H9 (cell line): ENCODE data around the gene VAV2. TPM values are rescaled to one million over a fixed set of nuclear protein-coding genes. Genes with fewer than 3 reads are reported as not detected.

Experiments
- DNase-seq: peaks from one replicate; pipeline ENCODE4 v3.0.0-alpha.2; 2017
- H2AFZ ChIP-seq: one replicate; pipeline ENCODE4 v1.6.1; 2013; ENCODE audit warnings: mild to moderate bottlenecking, low read length, control low read depth, moderate library complexity
- H2AK5ac ChIP-seq: 2 replicates; pipeline ENCODE4 v1.6.1; 2013; ENCODE audit warnings: low read length, control low read depth, mixed read lengths; ENCODE audit not compliant: insufficient read length
- H2BK120ac ChIP-seq: one replicate; pipeline ENCODE4 v1.6.1; 2013; ENCODE audit warnings: low read depth, mild to moderate bottlenecking, low read length, control low read depth, inconsistent platforms; ENCODE audit not compliant: poor library complexity, severe bottlenecking
- H2BK12ac ChIP-seq: 2 replicates; pipeline ENCODE4 v1.6.1; 2013; ENCODE audit warnings: low read length, control low read depth, mixed read lengths, low read depth; ENCODE audit not compliant: insufficient read length
- H2BK15ac ChIP-seq: 2 replicates; pipeline ENCODE4 v1.6.1; 2013; ENCODE audit warnings: low read depth, low read length, control low read depth
- H2BK20ac ChIP-seq: one replicate; pipeline ENCODE4 v1.6.1; 2013; ENCODE audit warnings: low read depth, mild to moderate bottlenecking, low read length, control low read depth, inconsistent platforms; ENCODE audit not compliant: poor library complexity, severe bottlenecking
- H2BK5ac ChIP-seq: 2 replicates; pipeline ENCODE4 v1.6.1; 2013; ENCODE audit warnings: low read length, control low read depth, mixed read lengths; ENCODE audit not compliant: insufficient read length
- H3K14ac ChIP-seq: 2 replicates; pipeline ENCODE4 v1.6.1; 2013; ENCODE audit warnings: low read length, control low read depth; ENCODE audit not compliant: insufficient read depth
- H3K18ac ChIP-seq: 2 replicates; pipeline ENCODE4 v1.6.1; 2013; ENCODE audit warnings: low read depth, mild to moderate bottlenecking, mixed read lengths, low read length, control low read depth; ENCODE audit not compliant: insufficient read length
- H3K23ac ChIP-seq: 2 replicates; pipeline ENCODE4 v1.6.1; 2013; ENCODE audit warnings: low read length, control low read depth, mixed read lengths, low read depth; ENCODE audit not compliant: insufficient read length
- H3K23me2 ChIP-seq: 2 replicates; pipeline ENCODE4 v1.6.1; 2013; ENCODE audit warnings: low read depth, mild to moderate bottlenecking, mixed read lengths, low read length, control low read depth; ENCODE audit not compliant: insufficient read length, poor library complexity, severe bottlenecking
- H3K27ac ChIP-seq: 2 replicates; pipeline ENCODE4 v1.5.1; 2013; ENCODE audit warnings: low read length, control low read depth, mixed read lengths, low read depth; ENCODE audit not compliant: insufficient read length
- H3K27me3 ChIP-seq: 2 replicates; pipeline ENCODE4 v1.6.1; 2013; ENCODE audit warnings: low read length, control low read depth, inconsistent platforms; ENCODE audit not compliant: insufficient read depth
- H3K4ac ChIP-seq: 2 replicates; pipeline ENCODE4 v1.6.1; 2013; ENCODE audit warnings: low read depth, mild to moderate bottlenecking, control low read depth, inconsistent platforms, low read length, moderate library complexity
- H3K4me1 ChIP-seq: 2 replicates; pipeline ENCODE4 v1.6.1; 2013; ENCODE audit warnings: low read length, control low read depth, inconsistent platforms; ENCODE audit not compliant: insufficient read depth
- H3K4me2 ChIP-seq: 2 replicates; pipeline ENCODE4 v1.6.1; 2013; ENCODE audit warnings: low read length, control low read depth, mixed read lengths; ENCODE audit not compliant: insufficient read length, insufficient read depth
- H3K56ac ChIP-seq: 2 replicates; pipeline ENCODE4 v1.6.1; 2013; ENCODE audit warnings: low read depth, mild to moderate bottlenecking, mixed read lengths, low read length, control low read depth; ENCODE audit not compliant: insufficient read length
- H3K79me1 ChIP-seq: 2 replicates; pipeline ENCODE4 v1.6.1; 2013; ENCODE audit warnings: low read depth, mild to moderate bottlenecking, moderate library complexity, low read length, control low read depth, inconsistent platforms; ENCODE audit not compliant: insufficient read depth, poor library complexity, severe bottlenecking
- H3K79me2 ChIP-seq: 2 replicates; pipeline ENCODE4 v1.6.1; 2013; ENCODE audit warnings: low read length, control low read depth, inconsistent platforms; ENCODE audit not compliant: insufficient read depth
- H3K9ac ChIP-seq: 2 replicates; pipeline ENCODE4 v1.6.1; 2013; ENCODE audit warnings: low read length, control low read depth, mixed read lengths; ENCODE audit not compliant: insufficient read length; ENCODE audit errors: extremely low read depth
- H3K9me3 ChIP-seq: one replicate; pipeline ENCODE4 v1.6.1; 2013; ENCODE audit warnings: low read depth, low read length, inconsistent platforms; ENCODE audit not compliant: control insufficient read depth
- H3T11ph ChIP-seq: one replicate; pipeline ENCODE4 v1.6.1; 2013; ENCODE audit warnings: mild to moderate bottlenecking, low read length, control low read depth, inconsistent platforms
- H4K20me1 ChIP-seq: one replicate; pipeline ENCODE4 v1.6.1; 2013; ENCODE audit not compliant: control insufficient read depth, insufficient read length, insufficient read depth
- H4K5ac ChIP-seq: 2 replicates; pipeline ENCODE4 v1.6.1; 2013; ENCODE audit warnings: low read depth, mild to moderate bottlenecking, mixed read lengths, low read length, control low read depth; ENCODE audit not compliant: insufficient read length
- H4K8ac ChIP-seq: replicated peaks from 2 replicates; pipeline ENCODE4 v1.6.1; 2013; ENCODE audit warnings: low read length, control low read depth, mixed read lengths, low read depth; ENCODE audit not compliant: insufficient read length
- H4K91ac ChIP-seq: 2 replicates; pipeline ENCODE4 v1.6.1; 2013; ENCODE audit warnings: low read depth, mild to moderate bottlenecking, moderate library complexity, mixed read lengths, low read length, control low read depth; ENCODE audit not compliant: insufficient read length
- H3K27ac Mint-ChIP-seq, 3 experiments: 2 replicates in 2 of 3; 3 replicates in 1 of 3; pipeline ENCODE4 v1.8.0; 2020 to 2021; ENCODE audit warnings: mixed read lengths in 3 of 3, mild to moderate bottlenecking in 1 of 3, moderate library complexity in 1 of 3
- H3K27me3 Mint-ChIP-seq: 2 replicates; pipeline ENCODE4 v1.8.0; 2021; ENCODE audit warnings: low read depth, mild to moderate bottlenecking, moderate library complexity, mixed read lengths
- H3K36me3 Mint-ChIP-seq, 3 experiments: 2 replicates in 2 of 3; 3 replicates in 1 of 3; pipeline ENCODE4 v1.8.0; 2020 to 2021; ENCODE audit warnings: low read depth in 3 of 3, mixed read lengths in 3 of 3; ENCODE audit not compliant: insufficient read depth in 1 of 3
- H3K4me1 Mint-ChIP-seq, 2 experiments: 2 replicates each; pipeline ENCODE4 v1.8.0; 2020; ENCODE audit warnings: mixed read lengths in 2 of 2
- H3K4me3 Mint-ChIP-seq, 2 experiments: 2 replicates in 1 of 2; 3 replicates in 1 of 2; pipeline ENCODE4 v1.8.0; 2020 to 2021; ENCODE audit warnings: mild to moderate bottlenecking in 2 of 2, mixed read lengths in 2 of 2, moderate library complexity in 1 of 2
- H3K9me3 Mint-ChIP-seq, 2 experiments: 2 replicates in 1 of 2; 3 replicates in 1 of 2; pipeline ENCODE4 v1.8.0; 2020; ENCODE audit warnings: mild to moderate bottlenecking in 2 of 2, mixed read lengths in 2 of 2, moderate library complexity in 1 of 2
- WGBS: extraction: QIAGEN DNeasy Blood & Tissue Kit; methylation state at CpG from one replicate; pipeline ENCODE4 v1.1.7; 2013; ENCODE audit warnings: missing lambda C conversion rate, low lambda C conversion rate, mixed read lengths; ENCODE audit not compliant: insufficient read length; ENCODE audit errors: extremely low coverage; 5-methylcytosine and 5-hydroxymethylcytosine counted together
- total RNA-seq: library from RNA; stranded (reverse); gene quantifications from 2 replicates; pipeline ENCODE4 v1.2.1, GENCODE V29; 2021
- TF ChIP-seq, protein P1 (sequence below): fragments of 200-600 bp; sonication (generic); conservative IDR thresholded peaks from 3 replicates; pipeline ENCODE4 v1.8.0; 2021; ENCODE audit warnings: antibody characterized with exemption, mild to moderate bottlenecking

The VAV2 gene
- total RNA-seq, 1 experiment from 2014 or later = 58.7 TPM

DNA sequence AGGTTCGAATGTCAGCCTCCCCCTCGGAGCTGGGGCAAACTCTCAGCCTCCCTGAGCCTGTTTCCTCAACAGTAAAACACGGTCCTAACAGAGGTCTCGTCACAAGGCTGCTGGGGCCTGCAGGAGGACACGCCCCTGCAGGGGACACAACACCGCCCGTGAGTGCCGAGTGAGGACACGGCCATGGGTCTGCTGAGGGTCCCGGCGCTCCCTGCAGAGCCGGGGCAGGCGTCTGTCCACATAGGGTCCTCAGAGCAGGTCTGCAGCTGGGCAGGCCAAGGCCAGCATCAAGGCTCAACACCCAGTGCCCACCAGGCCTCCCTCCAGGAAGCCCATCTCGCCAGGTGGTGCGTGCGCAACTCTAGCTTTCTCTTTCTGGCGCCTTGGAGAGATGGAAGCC lies 125.2 kb downstream of the VAV2 start:
- Mint-ChIP-seq H3K36me3 (peaks cover 16 to 25% (median 20%) of the 10 kb centered on the region in 3 experiments), H3K9me3 (peaks cover 15 to 18% of the 10 kb centered on the region in 2 experiments), H3K27me3 (peaks cover 1% of the 10 kb centered on the region; the same call in 1 of the 2 replicates), H3K4me1 (peaks cover 21 to 25% of the 10 kb centered on the region in 2 experiments), H3K27ac (no peak overlapping the region), H3K4me3 (no peak overlapping the region)
- H3K79me2 ChIP-seq = no peaks in the 10 kb centered on the region; the same call in 1 of the 2 replicates
- no peak for DNase-seq
- H2BK15ac ChIP-seq = no peak overlapping the region
- no peak overlapping the region for H4K5ac ChIP-seq
- H3K4ac ChIP-seq = no peak overlapping the region
- H2BK20ac ChIP-seq = no peak overlapping the region
- H4K8ac ChIP-seq = no peak overlapping the region
- H2BK5ac ChIP-seq = no peak overlapping the region
- no peak overlapping the region for H3T11ph ChIP-seq
- H3K4me1 ChIP-seq = no peaks in the 10 kb centered on the region
- peaks cover 12% of the 10 kb centered on the region for H3K9me3 ChIP-seq
- H3K23me2 ChIP-seq = no peaks in the 10 kb centered on the region
- no peak overlapping the region for H2AK5ac ChIP-seq
- H3K4me2 ChIP-seq = no peak overlapping the region
- no peaks in the 10 kb centered on the region for H3K27me3 ChIP-seq
- H3K18ac ChIP-seq = no peak overlapping the region
- H3K56ac ChIP-seq = no peak overlapping the region
- peaks cover 2% of the 10 kb centered on the region for H4K20me1 ChIP-seq
- no peak overlapping the region for H2BK12ac ChIP-seq
- H4K91ac ChIP-seq = no peak overlapping the region
- H2AFZ ChIP-seq = no peak overlapping the region
- H3K14ac ChIP-seq = no peak overlapping the region
- no peak overlapping the region for H3K27ac ChIP-seq
- no peak overlapping the region for H2BK120ac ChIP-seq
- no peaks in the 10 kb centered on the region for H3K79me1 ChIP-seq
- TF ChIP-seq, protein P1, sequence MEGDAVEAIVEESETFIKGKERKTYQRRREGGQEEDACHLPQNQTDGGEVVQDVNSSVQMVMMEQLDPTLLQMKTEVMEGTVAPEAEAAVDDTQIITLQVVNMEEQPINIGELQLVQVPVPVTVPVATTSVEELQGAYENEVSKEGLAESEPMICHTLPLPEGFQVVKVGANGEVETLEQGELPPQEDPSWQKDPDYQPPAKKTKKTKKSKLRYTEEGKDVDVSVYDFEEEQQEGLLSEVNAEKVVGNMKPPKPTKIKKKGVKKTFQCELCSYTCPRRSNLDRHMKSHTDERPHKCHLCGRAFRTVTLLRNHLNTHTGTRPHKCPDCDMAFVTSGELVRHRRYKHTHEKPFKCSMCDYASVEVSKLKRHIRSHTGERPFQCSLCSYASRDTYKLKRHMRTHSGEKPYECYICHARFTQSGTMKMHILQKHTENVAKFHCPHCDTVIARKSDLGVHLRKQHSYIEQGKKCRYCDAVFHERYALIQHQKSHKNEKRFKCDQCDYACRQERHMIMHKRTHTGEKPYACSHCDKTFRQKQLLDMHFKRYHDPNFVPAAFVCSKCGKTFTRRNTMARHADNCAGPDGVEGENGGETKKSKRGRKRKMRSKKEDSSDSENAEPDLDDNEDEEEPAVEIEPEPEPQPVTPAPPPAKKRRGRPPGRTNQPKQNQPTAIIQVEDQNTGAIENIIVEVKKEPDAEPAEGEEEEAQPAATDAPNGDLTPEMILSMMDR = no peak
- no peak overlapping the region for H3K9ac ChIP-seq
- no CpG with 5 or more reads among the region's 17 CpGs for WGBS
- no peak overlapping the region for H3K23ac ChIP-seq
